Measurements from ENCODE around the gene TCEAL1. TPM values are rescaled to one million over a fixed set of nuclear protein-coding genes. Genes with fewer than 3 reads are reported as not detected.
"Not testable (repeated sequence)": the region's sequence is repeated elsewhere in the genome, so short reads cannot be mapped to it uniquely, and the experiment has no call there.

TCEAL1 gene
- total RNA-seq, 2 experiments from 2014 or later: 6.9 to 7.1 TPM

- H3K27me3 Mint-ChIP-seq (ENCODE audit: low read depth): no peaks in the 10 kb centered on the region
- intact Hi-C loops (cut with micrococcal nuclease): no loop called here
- H3K9me3 Mint-ChIP-seq: no peaks in the 10 kb centered on the region
- H3K27ac Mint-ChIP-seq: no peak overlapping the region
- no peaks in the 10 kb centered on the region for H3K4me1 Mint-ChIP-seq (ENCODE audit: low read depth)
- CTCF ChIA-PET: interaction anchor here (1.2 kb wide), 1 partner anchor 127 kb away, joined by 3 read pairs; no protein-coding TSS in a partner anchor
- H3K4me3 Mint-ChIP-seq: no peak overlapping the region
- DNase-seq: no peak
- H3K36me3 Mint-ChIP-seq (ENCODE audit: low read depth): peaks cover 1% of the 10 kb centered on the region
Measured at GRCh38 chrX:103614999-103615398, 13.8 kb upstream of the TCEAL1 start.

GRCh38 chrX:103615781-103616371, 12.9 kb upstream of the TCEAL1 start:
- intact Hi-C loops (cut with micrococcal nuclease): no loop called here
- no peak for DNase-seq
- Mint-ChIP-seq H3K27me3 (ENCODE audit: low read depth) (no peaks in the 10 kb centered on the region), H3K4me3 (no peak overlapping the region), H3K27ac (no peak overlapping the region), H3K4me1 (ENCODE audit: low read depth) (no peaks in the 10 kb centered on the region), H3K36me3 (ENCODE audit: low read depth) (peaks cover 1% of the 10 kb centered on the region), H3K9me3 (no peaks in the 10 kb centered on the region)
- CTCF ChIA-PET: interaction anchor here (1.2 kb wide), 1 partner anchor 128 kb away, joined by 3 read pairs; no protein-coding TSS in a partner anchor

- Mint-ChIP-seq H3K9me3 (no peaks in the 10 kb centered on the region), H3K27ac (no peak overlapping the region), H3K4me3 (no peak overlapping the region), H3K36me3 (ENCODE audit: low read depth) (peaks cover 1% of the 10 kb centered on the region), H3K4me1 (ENCODE audit: low read depth) (no peaks in the 10 kb centered on the region), H3K27me3 (ENCODE audit: low read depth) (no peaks in the 10 kb centered on the region)
- intact Hi-C loops (cut with micrococcal nuclease): no loop called here
- CTCF ChIA-PET: no interaction called here
- DNase-seq: no peak
Measured at GRCh38 chrX:103616676-103617186, 12.0 kb upstream of the TCEAL1 start.

- CTCF ChIA-PET: no interaction called here
- no peak for DNase-seq
- Mint-ChIP-seq H3K4me3 (no peak overlapping the region), H3K27me3 (ENCODE audit: low read depth) (no peaks in the 10 kb centered on the region), H3K36me3 (ENCODE audit: low read depth) (no peaks in the 10 kb centered on the region), H3K27ac (no peak overlapping the region), H3K9me3 (no peaks in the 10 kb centered on the region), H3K4me1 (ENCODE audit: low read depth) (peaks cover 14% of the 10 kb centered on the region)
- intact Hi-C loops (cut with micrococcal nuclease): no loop called here
Measured at GRCh38 chrX:103624111-103624510, 4.7 kb upstream of the TCEAL1 start.

GRCh38 chrX:103626855-103627254, 1.9 kb upstream of the TCEAL1 start:
- H3K27ac Mint-ChIP-seq: no peak overlapping the region
- CTCF ChIA-PET: interaction anchor here (0.6 kb wide), 2 partner anchors 61 to 63 kb away, joined by 3 to 5 read pairs; no protein-coding TSS in a partner anchor

GRCh38 chrX:103629318-103630170, 769 bp downstream of the TCEAL1 start:
- peaks cover 19% of the 10 kb centered on the region for H3K4me1 Mint-ChIP-seq (ENCODE audit: low read depth)
- H3K27ac Mint-ChIP-seq: peak overlapping the region; percentile 87
- CTCF ChIA-PET: interaction anchor here (0.6 to 0.7 kb wide), 2 partner anchors 55 to 574 kb away, joined by 3 read pairs; no protein-coding TSS in a partner anchor
- peak; percentile 33 for DNase-seq
- peak overlapping the region; percentile 87 for H3K4me3 Mint-ChIP-seq
- no peaks in the 10 kb centered on the region for H3K36me3 Mint-ChIP-seq (ENCODE audit: low read depth)
- intact Hi-C loops (cut with micrococcal nuclease): loop anchor here (2.0 to 5.0 kb wide), 4 partner anchors 21 to 289 kb away; no protein-coding TSS in a partner anchor
- no peaks in the 10 kb centered on the region for H3K9me3 Mint-ChIP-seq
- no peaks in the 10 kb centered on the region for H3K27me3 Mint-ChIP-seq (ENCODE audit: low read depth)

More at GRCh38 chrX:103626855-103627254, 1.9 kb upstream of the TCEAL1 start:
- Mint-ChIP-seq H3K4me1 (ENCODE audit: low read depth) (peaks cover 19% of the 10 kb centered on the region), H3K9me3 (no peaks in the 10 kb centered on the region), H3K4me3 (no peak overlapping the region), H3K27me3 (ENCODE audit: low read depth) (no peaks in the 10 kb centered on the region), H3K36me3 (ENCODE audit: low read depth) (no peaks in the 10 kb centered on the region)
- no peak for DNase-seq
- intact Hi-C loops (cut with micrococcal nuclease): loop anchor here (5.0 kb wide), 1 partner anchor 95 kb away; no protein-coding TSS in a partner anchor

GRCh38 chrX:103630171-103630511, 1.4 kb downstream of the TCEAL1 start:
- H3K4me1 Mint-ChIP-seq (ENCODE audit: low read depth): peaks cover 19% of the 10 kb centered on the region
- no peaks in the 10 kb centered on the region for H3K36me3 Mint-ChIP-seq (ENCODE audit: low read depth)
- CTCF ChIA-PET: interaction anchor here (0.6 to 0.7 kb wide), 2 partner anchors 55 to 81 kb away, joined by 3 read pairs; partner anchors contain the start of gene TMEM31
- H3K27ac Mint-ChIP-seq: no peak overlapping the region
- H3K9me3 Mint-ChIP-seq: no peaks in the 10 kb centered on the region
- peak overlapping the region; percentile 87 for H3K4me3 Mint-ChIP-seq
- H3K27me3 Mint-ChIP-seq (ENCODE audit: low read depth): no peaks in the 10 kb centered on the region
- intact Hi-C loops (cut with micrococcal nuclease): no loop called here
- no peak for DNase-seq

- Mint-ChIP-seq H3K9me3 (no peaks in the 10 kb centered on the region), H3K27me3 (ENCODE audit: low read depth) (no peaks in the 10 kb centered on the region), H3K4me1 (ENCODE audit: low read depth) (peaks cover 19% of the 10 kb centered on the region), H3K36me3 (ENCODE audit: low read depth) (no peaks in the 10 kb centered on the region), H3K4me3 (no peak overlapping the region), H3K27ac (no peak overlapping the region)
- CTCF ChIA-PET: interaction anchor here (0.6 to 1.1 kb wide), 3 partner anchors 17 to 505 kb away, joined by 3 read pairs; no protein-coding TSS in a partner anchor
- DNase-seq: no peak
- intact Hi-C loops (cut with micrococcal nuclease): no loop called here
Measured at GRCh38 chrX:103631145-103631544, 2.4 kb downstream of the TCEAL1 start.

GRCh38 chrX:103635436-103635835, 6.7 kb downstream of the TCEAL1 start:
- DNase-seq: no peak
- no peaks in the 10 kb centered on the region for H3K9me3 Mint-ChIP-seq
- H3K27me3 Mint-ChIP-seq (ENCODE audit: low read depth): no peaks in the 10 kb centered on the region
- CTCF ChIA-PET: no interaction called here
- no peak overlapping the region for H3K27ac Mint-ChIP-seq
- no peak overlapping the region for H3K4me3 Mint-ChIP-seq
- no peaks in the 10 kb centered on the region for H3K36me3 Mint-ChIP-seq (ENCODE audit: low read depth)
- no peaks in the 10 kb centered on the region for H3K4me1 Mint-ChIP-seq (ENCODE audit: low read depth)
- intact Hi-C loops (cut with micrococcal nuclease): no loop called here

- Mint-ChIP-seq H3K4me1 (ENCODE audit: low read depth) (no peaks in the 10 kb centered on the region), H3K27me3 (ENCODE audit: low read depth) (no peaks in the 10 kb centered on the region), H3K36me3 (ENCODE audit: low read depth) (no peaks in the 10 kb centered on the region), H3K9me3 (no peaks in the 10 kb centered on the region), H3K4me3 (no peak overlapping the region), H3K27ac (no peak overlapping the region)
- intact Hi-C loops (cut with micrococcal nuclease): no loop called here
- no peak for DNase-seq
- CTCF ChIA-PET: no interaction called here
Measured at GRCh38 chrX:103637604-103638338, 9.0 kb downstream of the TCEAL1 start.

GRCh38 chrX:103638479-103639346, 9.9 kb downstream of the TCEAL1 start:
- DNase-seq; intact Hi-C loops (cut with micrococcal nuclease); CTCF ChIA-PET: not testable (repeated sequence)

More at GRCh38 chrX:103638479-103639346, 9.9 kb downstream of the TCEAL1 start:
- not testable (repeated sequence) for H3K4me1 Mint-ChIP-seq (ENCODE audit: low read depth); H3K9me3 Mint-ChIP-seq; H3K4me3 Mint-ChIP-seq; H3K36me3 Mint-ChIP-seq (ENCODE audit: low read depth); H3K27ac Mint-ChIP-seq; H3K27me3 Mint-ChIP-seq (ENCODE audit: low read depth)

All from activated naive CD4-positive, alpha-beta T cell treated with anti-CD3 and anti-CD28 coated beads for 36 hours (primary cell).